Stimulated activated CD8-positive, alpha-beta memory T cell treated with anti-CD3 and anti-CD28 coated beads, Interleukin-4, amount 100 ng/mL, for 4 hours (primary cell): ENCODE data around the gene CHD5.

Experiments
- DNase-seq, 2 donors: peaks; one replicate each; pipeline ENCODE4 v3.0.0-alpha.2; 2020; ENCODE audit warnings: low read depth in 2 of 2, low spot score in 1 of 2

CHD5 gene

GRCh38 chr1:6117064-6117463 is 63.1 kb downstream of the CHD5 start:
- DNase-seq, result no peak

GRCh38 chr1:6116137-6116536 is 64.0 kb downstream of the CHD5 start:
- DNase-seq, result no peak

- DNase-seq, result no peak
These were observed 66.4 kb downstream of the CHD5 start for GRCh38 chr1:6113745-6114144.

GRCh38 chr1:6113116-6113515 is 67.0 kb downstream of the CHD5 start:
- no peak for DNase-seq

- no peak for DNase-seq
These were observed 67.5 kb downstream of the CHD5 start for GRCh38 chr1:6112690-6113005.

GRCh38 chr1:6111991-6112689 is 68.0 kb downstream of the CHD5 start:
- DNase-seq, result no peak

- no peak for DNase-seq
These were observed 68.5 kb downstream of the CHD5 start for GRCh38 chr1:6111571-6111970.

- no peak for DNase-seq
These were observed 69.8 kb downstream of the CHD5 start for GRCh38 chr1:6110326-6110725.

GRCh38 chr1:6109688-6110087 is 70.4 kb downstream of the CHD5 start:
- DNase-seq, result no peak

- DNase-seq, result no peak
These were observed 71.0 kb downstream of the CHD5 start for GRCh38 chr1:6108937-6109614.

- DNase-seq, result no peak
These were observed 71.6 kb downstream of the CHD5 start for GRCh38 chr1:6108476-6108875.

- DNase-seq, result no peak
These were observed 72.4 kb downstream of the CHD5 start for GRCh38 chr1:6107409-6108356.

GRCh38 chr1:6106977-6107376 is 73.1 kb downstream of the CHD5 start:
- no peak for DNase-seq

GRCh38 chr1:6106321-6106731 is 73.8 kb downstream of the CHD5 start:
- DNase-seq, result no peak

- DNase-seq, result no peak
These were observed 74.4 kb downstream of the CHD5 start for GRCh38 chr1:6105763-6106162.

GRCh38 chr1:6105218-6105679 is 74.9 kb downstream of the CHD5 start:
- no peak for DNase-seq

GRCh38 chr1:6104631-6105030 is 75.5 kb downstream of the CHD5 start:
- DNase-seq, result no peak

GRCh38 chr1:6103854-6104530 is 76.1 kb downstream of the CHD5 start:
- DNase-seq, result no peak

GRCh38 chr1:6103111-6103853 is 76.8 kb downstream of the CHD5 start:
- DNase-seq, result no peak

GRCh38 chr1:6102532-6102845 is 77.6 kb downstream of the CHD5 start:
- DNase-seq, result no peak
